Dermis microvascular lymphatic vessel endothelial cell (primary cell): Measurements from ENCODE around the gene TPD52L2. TPM values are rescaled to one million over a fixed set of nuclear protein-coding genes. Genes with fewer than 3 reads are reported as not detected.
"Not testable (repeated sequence)": the region's sequence is repeated elsewhere in the genome, so short reads cannot be mapped to it uniquely, and the experiment has no call there.

Experiments
- DNase-seq, 2 donors: peaks; one replicate each; pipeline versions ENCODE4 v3.0.0 to v3.0.0-alpha.2; 2010; ENCODE audit warnings: low read depth in 2 of 2
- total RNA-seq: library from RNA; depleted of rRNA; stranded (reverse); fragments of >200 nt; gene quantifications from 2 replicates; pipeline ENCODE4 v1.2.1, GENCODE V29; 2014

Gene TPD52L2
- total RNA-seq, 1 donor from 2014 or later: 112 TPM

DNA sequence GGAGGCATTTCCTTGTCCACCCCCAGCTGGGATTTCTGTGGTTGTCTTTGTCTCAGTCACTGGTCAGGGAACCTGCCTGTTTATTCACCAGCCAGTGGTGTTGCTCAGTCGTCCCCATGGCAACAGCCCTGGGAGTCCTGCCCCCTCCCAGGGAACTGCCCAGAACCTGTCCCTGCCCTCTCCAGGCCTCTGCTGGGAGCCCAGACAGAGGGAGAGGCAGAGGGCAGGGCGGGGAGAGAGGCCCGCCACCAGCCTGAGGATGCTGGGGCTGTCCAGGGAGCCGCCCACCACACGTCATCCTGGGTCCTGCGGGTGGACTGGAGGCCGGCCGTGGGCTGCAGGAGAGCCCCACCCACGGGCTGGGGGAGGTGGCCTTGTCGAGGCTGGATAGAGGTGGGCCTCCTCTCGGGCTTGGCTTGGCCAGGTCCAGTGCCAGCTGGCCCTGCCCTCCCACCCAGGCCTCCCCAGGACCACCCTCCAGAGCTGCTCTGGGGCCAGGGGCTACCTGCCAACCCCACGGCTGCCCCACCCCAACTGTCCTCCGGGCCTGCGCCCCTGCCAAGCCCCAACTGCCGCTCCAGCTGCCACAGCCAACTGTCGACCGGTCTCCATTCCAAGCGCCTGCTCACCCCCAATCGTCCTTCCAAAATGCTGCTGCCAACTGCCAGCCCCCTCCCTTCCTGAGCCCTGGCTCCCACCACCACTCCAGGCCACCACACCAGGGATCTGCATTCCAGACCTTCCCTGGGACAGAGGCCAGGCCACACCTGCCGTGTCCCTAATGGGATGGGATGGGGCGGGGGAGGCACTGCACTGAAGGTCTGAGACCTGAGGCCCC lies 29.8 kb upstream of the TPD52L2 start:
- peak; percentile 89 for DNase-seq

DNA sequence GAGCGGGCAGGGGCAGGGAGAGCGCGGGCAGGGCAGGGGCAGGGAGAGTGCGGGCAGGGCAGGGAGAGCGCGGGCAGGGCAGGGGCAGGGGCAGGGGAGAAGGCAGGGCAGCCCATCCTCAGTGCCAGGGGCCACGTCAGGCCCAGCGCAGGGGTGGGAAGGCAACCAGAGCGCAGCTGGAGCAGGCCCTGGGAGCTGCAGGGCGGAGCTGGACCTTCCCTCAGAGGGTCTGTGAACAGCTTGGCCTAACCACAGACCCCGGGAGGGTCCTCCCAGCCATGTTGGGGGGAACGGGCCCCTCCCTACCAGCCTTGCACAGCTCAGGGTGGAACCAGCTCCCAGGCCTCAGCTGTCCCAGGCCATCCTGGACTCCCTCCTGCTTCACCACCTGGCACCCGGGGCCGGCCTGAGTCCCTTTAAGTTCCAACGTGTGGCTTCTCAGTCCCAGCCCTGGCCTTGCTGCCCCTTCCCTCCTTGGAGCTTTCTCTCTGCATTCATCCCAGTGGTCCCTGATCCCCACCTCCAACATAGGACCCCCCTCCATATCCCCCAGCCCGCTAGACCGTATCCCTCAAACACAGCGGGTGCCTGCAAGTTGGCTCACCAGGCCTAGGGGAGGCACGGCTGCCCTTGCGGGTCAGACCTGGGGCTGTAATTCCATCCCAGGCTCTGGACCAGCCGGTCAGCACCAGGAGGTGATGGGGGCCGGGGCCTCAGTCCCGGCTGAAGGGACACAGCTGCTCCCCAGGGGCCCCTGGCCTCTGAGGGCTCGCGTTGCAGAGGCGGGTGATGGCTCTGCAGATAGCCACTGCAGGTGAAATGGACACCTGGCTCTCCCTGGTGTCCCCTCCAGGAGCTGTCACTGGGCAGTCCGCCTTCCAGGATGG lies 28.4 kb upstream of the TPD52L2 start:
- no peak for DNase-seq

DNA sequence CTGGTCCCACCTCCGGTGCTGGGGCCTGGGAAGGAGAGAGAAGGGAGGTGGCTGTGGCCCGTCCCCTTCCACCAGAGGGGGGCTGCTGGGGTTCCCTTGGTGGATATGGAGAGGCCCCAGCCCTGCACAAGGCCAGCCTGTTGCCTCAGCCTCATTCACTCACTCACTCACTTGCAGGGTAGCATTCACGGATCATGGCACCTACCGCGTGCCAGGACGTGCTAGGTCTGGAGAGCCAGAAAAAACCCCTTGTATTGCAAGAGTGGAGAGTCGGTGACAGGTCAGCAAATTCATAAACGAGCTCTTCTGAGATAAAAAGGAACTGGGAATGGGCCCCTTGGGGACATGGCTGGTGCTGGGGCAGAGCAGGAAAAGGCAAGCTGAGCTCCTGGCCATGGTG lies 27.6 kb upstream of the TPD52L2 start:
- DNase-seq: no peak

DNA sequence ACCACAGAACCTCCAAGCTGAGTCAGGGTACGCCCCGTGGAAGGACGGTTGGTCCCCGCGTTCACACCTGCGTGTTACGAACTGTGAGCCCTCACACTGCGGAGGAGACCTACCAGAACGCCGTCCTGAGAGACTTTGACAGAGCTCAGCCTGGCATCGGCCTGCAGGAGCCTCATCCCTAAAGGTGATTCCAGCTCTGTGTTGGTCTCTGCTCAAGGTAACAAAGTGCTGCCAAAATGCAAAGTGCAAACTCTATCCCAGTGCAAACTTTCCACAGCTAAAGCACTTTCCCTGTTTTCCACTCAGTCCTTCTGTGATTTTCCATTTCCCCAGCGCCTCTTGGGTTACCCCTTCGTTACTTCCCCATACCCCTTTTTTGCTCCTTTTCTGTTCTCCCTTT lies 25.4 kb upstream of the TPD52L2 start:
- DNase-seq: no peak

DNA sequence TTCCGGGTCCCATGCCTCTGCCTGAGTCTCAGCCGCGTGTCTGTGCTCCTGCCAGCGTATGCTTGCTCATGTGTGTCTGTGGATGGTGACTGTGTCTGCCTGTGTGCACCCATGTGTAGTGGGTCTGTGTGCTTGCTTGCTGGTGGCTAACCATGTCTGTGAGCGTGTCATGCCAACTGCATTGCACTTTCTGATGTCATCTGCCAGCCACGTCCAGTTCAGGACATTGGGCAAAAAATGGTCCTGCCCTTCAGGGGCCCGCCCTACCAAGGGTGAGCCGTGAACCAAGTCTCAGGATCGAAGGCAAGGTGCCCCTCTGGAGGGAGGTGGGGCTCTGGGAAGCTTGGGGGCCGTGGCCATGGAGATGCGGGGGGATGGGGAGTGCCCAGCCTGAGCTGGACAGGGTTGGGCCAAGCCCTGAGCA lies 24.7 kb upstream of the TPD52L2 start:
- no peak for DNase-seq

DNA sequence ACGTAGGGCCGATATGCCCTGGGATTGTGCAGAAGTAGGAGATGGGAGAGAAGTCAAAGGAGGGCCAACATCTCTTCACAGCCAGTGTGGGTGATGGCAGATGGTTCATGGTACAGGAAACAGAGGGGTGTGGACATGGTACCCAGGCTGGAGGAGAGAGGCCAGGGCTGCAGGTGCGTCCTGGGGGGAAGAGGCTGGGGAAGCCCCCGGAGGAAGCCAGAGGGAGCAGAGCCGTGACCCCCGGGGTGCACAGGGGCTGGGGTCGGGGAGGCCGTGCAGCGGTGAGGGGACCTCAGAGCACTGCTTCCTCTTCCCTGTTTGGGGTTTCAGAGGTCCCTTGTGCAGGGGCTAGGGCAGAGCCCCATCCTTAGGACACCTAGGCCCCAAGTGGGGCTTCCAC lies 22.8 kb upstream of the TPD52L2 start:
- no peak for DNase-seq

DNA sequence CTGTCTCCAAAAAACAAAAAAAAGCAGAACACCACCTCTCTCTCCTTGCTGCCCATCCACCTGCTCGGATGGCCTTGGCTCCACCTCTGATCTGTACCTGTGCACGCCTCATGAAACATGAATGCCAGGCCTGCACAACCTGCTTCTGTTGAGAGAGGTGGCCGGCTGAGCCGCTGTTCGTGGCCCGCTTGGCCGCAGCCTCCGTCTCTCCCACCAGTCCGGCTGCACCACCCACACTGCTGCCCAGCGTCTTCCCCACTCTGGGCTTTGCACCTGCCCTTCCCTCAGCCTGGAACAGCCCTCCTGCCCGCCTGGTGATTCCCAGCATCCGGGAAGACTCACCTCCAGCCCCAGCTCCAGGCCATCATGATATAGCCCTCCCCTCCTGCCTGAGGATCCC lies 21.8 kb upstream of the TPD52L2 start:
- no peak for DNase-seq

DNA sequence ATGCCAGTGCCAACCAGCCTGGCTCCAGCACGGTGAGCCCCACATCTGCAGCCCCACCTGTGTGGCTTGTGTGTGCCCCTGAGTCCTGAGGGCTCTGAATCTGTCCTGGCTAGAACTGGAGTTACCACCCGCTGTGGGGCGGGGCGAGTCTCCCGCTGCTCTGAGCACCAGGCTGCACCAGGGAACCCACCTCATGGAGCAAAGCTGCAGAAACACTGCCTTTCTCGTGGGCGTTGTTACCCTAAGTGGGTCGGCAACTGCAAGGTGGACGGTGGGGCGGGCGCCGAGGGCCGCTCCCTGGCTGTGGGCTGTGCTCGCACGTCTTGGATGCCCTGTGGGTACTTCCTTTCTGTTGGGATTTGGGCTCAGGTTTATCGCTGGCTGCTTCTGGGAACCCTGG lies 21.3 kb upstream of the TPD52L2 start:
- no peak for DNase-seq

DNA sequence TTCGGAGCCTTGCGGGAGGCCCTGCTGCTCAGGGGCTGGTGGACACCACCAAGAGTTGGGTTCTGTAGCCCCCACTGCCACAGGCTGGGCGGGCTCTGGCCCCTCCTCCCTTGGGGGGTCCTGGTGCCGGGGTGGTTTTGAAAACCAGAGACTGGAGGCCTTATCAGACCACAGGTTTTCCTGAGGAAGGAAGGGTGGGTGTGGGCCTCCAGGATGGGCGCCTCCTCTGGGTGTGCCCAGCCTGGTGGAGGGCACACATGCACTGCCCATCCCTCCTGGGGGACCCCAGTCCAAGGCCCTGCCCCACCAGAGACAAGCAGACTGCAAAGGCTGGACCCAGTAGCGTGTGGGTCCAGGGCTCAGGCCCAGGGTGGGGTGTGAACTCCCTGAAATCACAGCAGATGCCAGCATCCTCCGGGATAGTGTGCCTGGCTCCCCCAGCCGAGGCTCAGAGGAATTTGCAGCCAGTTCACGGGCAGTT lies 20.5 kb upstream of the TPD52L2 start:
- no peak for DNase-seq

DNA sequence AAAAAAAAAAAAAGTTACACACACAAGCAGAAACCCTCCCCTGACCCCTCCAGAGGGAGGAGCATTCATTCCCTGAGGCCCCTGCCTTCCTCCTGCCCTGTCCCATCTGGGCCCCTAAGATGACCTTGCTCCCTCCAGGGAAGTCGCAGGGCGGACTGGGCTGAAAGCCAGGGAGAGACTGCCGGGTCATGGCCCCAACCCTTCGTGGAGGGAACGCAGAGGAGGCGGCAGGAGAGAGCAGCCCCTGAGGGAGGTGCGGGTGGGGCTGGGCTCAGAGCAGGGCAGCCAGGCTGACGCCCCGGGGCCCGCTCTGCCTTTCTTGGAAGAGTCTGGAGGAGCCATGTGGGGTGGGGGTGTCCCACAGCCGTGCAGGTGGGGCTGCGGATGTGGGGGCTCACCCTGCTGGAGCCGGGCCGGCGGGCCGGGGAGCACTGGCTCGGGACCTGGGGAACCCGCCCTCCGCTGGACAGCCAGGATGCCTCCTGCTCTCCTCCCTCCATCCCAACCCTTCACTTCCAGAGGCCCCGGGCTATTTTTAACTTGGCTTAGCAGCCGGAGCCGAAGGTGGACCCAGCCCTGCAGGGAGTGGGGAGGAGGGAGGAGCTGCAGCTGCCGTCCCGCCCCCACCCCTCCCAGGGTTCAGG lies 18.8 kb upstream of the TPD52L2 start:
- DNase-seq: no peak

DNA sequence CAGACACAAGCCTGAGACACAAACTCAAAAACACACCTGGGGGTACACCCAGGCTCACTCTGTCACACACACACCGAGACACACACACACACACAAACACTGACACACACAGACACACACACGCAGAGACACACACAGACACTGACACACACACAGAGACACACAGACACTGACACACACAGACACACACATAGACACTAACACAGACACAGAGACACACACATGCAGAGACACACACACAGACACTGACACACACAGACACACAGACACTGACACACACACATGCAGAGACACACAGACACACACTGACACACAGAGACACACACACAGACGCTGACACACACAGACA lies 18.2 kb upstream of the TPD52L2 start:
- no peak for DNase-seq

DNA sequence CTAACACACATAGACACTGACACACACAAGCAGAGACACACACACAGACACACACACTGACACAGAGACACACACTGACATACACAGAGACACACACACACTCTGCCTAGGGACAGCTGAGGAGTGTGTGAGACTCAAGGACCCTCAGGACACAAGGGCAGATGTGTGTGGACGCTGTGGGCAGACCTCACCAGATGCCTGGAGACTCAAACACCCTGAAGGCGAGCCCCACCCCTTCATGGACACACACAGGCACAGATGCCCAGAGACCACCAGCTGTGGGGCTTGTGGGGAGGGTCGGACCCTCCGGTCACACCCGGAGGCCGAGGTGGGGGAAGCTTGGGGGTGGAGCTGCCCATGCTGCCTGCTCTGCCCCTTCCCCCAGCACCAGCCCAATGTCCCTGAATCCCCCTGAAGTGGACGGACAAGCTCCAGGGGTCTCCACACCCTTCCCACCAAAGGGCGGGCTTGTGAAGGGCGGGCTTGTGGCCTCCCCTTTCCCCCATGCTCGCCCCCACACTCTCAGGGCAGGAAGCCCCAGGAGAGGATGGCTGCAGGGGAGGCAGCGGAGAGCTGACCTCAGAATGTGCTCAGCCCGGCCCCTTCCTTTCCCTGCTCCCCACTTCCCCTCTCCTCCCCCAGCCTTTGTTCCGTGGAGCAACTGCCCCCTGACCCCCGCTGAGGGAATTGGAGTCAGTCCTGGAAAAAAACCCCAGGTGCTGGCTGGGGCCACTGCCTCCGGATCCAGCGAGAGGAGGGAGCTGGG lies 17.6 kb upstream of the TPD52L2 start:
- DNase-seq: peak in 1 of 2 donors; percentile 62

DNA sequence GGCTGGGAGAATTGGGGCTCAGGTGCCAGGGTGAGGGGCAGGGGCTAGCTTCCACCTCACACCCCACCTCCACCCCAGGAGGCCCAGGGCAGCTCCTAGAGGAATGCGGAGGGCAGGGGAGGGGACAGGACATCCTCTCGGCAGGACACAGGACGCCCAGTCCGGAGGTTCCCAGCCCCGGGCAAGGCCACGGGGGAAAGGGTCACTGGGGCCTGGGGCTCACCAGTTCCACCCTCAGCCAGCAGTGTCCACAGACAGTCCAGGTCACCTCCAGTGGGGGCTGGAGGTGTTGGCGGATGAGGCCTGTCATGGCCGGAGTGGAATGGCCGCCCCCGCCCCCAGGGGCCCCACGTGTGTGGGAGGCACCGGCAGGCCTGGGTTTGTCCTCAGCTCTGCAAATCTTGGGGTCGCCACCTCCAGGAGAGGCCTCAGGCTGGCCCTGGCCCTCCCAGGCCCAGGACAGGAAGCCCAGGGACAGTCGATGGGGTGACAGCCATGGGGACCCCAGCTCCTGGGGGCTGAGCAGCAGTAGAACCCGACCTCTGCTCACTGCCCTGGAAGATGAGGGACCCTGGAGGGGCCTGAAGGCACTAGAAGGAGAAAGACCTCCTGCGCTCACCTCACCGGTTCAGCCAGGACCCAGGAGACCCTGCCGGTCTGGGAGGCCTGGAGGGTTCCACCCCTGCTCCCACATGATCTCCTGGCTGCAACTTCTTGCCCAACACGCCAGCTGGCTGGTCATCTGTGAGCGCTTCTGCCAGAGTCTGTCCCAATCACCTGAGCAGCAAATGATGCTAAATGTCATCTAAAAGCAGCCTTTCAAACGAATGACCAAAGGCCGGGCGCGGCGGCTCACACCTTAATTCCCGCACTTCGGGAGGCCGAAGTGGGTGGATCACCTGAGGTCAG lies 16.8 kb upstream of the TPD52L2 start:
- DNase-seq: no peak

DNA sequence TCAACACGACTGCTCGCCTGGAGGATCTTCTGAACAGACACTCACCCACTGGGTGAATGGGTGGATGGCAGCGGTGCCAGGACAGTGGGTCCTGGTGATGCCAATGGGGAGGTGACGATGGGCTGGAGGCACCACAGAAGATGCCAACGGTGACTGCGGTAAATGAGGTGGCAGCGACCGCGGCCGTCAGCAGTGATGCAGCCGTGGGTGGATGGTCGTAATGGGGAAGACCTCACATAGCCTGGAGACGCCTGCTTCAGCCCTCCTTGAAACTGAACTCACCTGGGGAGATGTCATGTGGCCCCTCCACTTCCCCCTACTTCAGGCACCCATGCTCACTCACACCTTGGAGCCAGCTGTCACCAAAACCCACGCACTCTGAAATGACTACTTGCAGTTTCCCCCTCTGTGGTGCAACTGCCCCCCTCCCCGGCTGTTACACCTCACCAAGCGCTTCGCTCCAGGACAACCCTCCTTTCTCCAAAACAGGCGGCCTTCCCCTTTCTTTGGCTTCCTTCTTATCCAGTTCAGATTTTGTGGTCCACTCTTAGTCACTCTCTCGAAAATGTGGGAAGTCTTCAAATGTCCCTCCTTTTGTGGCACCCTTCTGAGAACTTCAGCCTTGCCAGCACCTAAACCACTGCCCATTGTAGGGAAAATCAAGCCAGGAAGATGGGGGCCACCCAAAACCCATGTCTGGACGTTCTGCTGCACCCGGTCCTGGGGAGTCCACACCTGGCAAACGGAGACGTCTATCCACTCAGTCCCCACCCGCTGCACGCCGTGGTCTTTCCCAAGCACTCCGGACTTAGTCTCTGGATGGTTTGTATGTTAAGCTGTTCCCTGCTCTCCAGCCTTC lies 14.2 kb upstream of the TPD52L2 start:
- DNase-seq: no peak

DNA sequence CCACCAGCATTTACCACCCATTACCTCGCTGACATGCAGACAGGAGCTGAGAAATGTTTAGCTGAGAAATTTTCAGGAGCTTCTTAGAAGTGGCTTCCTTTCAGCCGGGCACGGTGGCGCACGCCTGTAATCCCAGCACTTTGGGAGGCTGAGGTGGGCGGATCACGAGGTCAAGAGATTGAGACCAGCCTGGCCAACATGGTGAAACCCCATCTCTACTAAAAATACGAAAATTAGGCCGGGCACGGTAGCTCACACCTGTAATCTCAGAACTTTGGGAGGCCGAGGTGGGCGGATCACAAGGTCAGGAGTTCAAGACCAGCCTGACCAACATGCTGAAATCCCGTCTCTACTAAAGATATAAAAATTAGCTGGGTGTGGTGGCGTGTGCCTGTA lies 13.5 kb upstream of the TPD52L2 start:
- not testable (repeated sequence) for DNase-seq

DNA sequence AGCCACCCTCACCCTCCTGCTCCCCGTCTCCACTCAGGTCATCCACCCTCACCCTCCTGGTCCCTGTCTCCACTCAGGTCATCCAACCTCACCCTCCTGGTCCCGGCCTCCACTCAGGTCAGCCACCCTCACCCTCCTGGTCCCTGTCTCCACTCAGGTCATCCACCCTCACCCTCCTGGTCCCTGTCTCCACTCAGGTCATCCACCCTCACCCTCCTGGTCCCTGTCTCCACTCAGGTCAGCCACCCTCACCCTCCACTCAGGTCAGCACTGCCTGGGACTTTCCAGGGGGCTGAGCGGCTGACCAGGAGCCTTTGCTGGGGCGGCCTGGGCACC lies 11.4 kb upstream of the TPD52L2 start:
- DNase-seq: not testable (repeated sequence)

DNA sequence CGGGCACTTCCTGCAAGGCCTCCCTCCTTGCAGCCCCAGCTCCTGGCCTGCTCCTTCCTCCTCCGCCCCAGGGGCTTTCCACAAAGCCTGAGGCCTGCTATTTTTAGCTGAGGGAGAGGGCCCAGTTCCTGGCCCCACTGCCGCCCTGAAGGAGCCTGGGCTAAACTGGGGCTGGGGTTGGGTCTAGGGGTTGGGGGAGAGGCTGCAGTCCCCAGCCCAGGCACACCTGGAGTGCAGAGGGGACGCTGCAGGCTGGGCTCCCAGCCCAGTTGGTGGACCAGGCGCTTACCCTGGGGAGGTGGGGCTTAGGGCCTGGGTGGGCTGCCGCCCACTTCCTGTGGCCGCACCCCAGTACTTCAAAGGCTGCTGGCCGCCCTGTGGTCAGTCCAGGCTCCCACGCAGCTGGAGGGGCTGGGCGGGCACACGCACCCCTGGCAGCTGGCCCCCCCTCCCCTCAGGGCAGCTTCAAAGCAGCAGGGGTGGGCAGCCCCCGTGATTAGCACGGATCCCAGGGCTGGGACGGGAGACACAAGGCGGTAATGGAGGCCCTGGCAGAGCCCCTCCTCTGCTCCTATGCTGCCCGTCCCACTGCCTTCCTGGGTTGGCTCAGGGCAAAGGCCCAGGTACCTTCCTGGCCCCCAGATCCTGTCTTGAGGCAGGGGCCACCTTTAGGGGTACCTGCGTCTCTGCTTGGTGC lies 10.9 kb upstream of the TPD52L2 start:
- no peak for DNase-seq

DNA sequence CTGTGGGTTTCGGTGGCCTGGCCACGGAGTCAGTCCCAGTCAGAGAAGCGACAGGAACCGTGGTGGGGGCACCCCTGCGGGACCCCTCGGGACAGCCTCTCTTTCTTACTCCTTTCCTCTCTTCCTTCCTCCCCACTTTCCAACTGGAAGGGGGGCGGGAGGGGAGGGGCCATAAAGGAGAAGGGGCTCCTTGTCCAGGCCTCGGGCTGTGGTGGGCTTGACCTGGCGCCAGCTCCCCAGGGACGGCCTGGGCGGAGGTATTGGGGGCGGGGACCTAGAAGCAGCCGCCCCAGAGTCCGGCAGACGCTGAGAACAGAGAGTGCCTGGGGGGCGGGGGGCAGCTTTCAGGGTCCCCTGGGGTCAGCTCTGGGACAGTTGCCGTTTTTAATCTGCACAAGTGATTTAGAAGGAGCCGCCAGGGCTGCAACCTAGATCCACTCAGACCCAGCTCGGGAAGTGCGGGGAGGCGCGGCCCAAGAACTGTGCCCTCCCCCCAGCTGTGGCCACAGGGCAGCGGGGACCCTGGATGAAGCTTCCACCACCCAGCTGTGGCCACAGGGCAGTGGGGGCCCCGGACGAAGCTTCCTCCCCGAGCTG lies 10.2 kb upstream of the TPD52L2 start:
- no peak for DNase-seq
